Adrenal gland (tissue), 5 donors: ENCODE results near the gene BCAR3.

Source experiments
- CTCF ChIP-seq, 6 experiments: fragments of 450-650 bp in 4 of 6; fragments of 200-600 bp in 2 of 6; sonication (generic) in 1 of 6; IDR thresholded peaks; 1 replicate in 5 of 6; 2 replicates in 1 of 6; pipeline versions ENCODE4 v1.5.1 to v1.8.0; 2016 to 2021; ENCODE audit warnings: antibody characterized with exemption in 6 of 6, mild to moderate bottlenecking in 2 of 6, moderate library complexity in 1 of 6
- POLR2A ChIP-seq, 2 donors: fragments of 450-650 bp; IDR thresholded peaks; one replicate each; pipeline ENCODE4 v1.6.1; 2017; ENCODE audit warnings: antibody characterized with exemption in 2 of 2, mild to moderate bottlenecking in 2 of 2, moderate library complexity in 1 of 2
- donor health status: DM: no; HTN: no; CAD: no.

DNA sequence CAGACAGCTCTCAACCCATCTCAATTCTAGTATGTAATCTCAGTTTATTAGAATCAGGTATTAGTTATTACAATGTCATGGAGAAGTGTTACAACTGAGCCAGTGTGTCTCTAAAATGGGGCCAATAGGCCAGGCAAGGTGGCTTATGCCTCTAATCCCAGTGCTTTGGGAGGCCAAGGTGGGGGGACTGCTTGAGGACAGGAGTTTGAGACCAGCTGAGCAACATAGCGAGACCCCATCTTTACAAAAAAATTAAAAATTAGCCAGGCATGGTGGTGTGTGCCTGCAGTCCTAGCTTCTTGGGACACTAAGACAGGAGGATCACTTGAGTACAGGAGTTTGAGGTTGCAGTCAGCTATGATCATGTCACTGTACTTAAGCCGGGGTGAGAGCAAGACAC lies 104.9 kb downstream of the BCAR3 start:
- TF ChIP-seq CTCF (IDR thresholded peaks at IDR 0.05) = no peak
- no peak for TF ChIP-seq POLR2A (IDR thresholded peaks at IDR 0.05)
